SK-N-SH (cell line): Measurements from ENCODE around the gene CPPED1. TPM values are rescaled to one million over a fixed set of nuclear protein-coding genes. Genes with fewer than 3 reads are reported as not detected.
"Not testable (repeated sequence)": the region's sequence is repeated elsewhere in the genome, so short reads cannot be mapped to it uniquely, and the experiment has no call there.

Source experiments
- CTCF ChIA-PET: fragments of 300-600, 350-600 bp; formaldehyde crosslinking; extraction: SDS; loops from one replicate; lab custom pipeline; 2021; lab: Yijun Ruan, JAX
- POLR2A ChIA-PET: fragments of 350-600 bp; sonication (Branson Sonifier 250); formaldehyde crosslinking; extraction: SDS; loops from one replicate; lab custom pipeline; 2020; ENCODE audit warnings: antibody characterized with exemption, inconsistent platforms; lab: Yijun Ruan, JAX
- DNase-seq: peaks from one replicate; pipeline ENCODE4 v3.0.0; 2012
- H2AFZ ChIP-seq: fragments of 200-600 bp; sonication (generic); 2 replicates; pipeline ENCODE4 v1.8.1; 2016; ENCODE audit warnings: antibody characterized with exemption, mild to moderate bottlenecking, low read depth
- H3F3A ChIP-seq: fragments of 200-600 bp; sonication (generic); replicated peaks from 2 replicates; pipeline ENCODE3; 2016; ENCODE audit warnings: antibody characterized with exemption, mild to moderate bottlenecking; ENCODE audit not compliant: insufficient read depth
- H3K27ac ChIP-seq, 2 experiments: fragments of 200-500 bp in 1 of 2; fragments of 200-600 bp in 1 of 2; sonication (Bioruptor generic) in 1 of 2; sonication (generic), shearing (Covaris generic) in 1 of 2; 2 replicates each; pipeline versions ENCODE4 v1.5.1 to v1.6.1; 2014 to 2016; ENCODE audit warnings: low read depth in 2 of 2, inconsistent platforms in 1 of 2, low read length in 1 of 2, mild to moderate bottlenecking in 1 of 2, mixed read lengths in 1 of 2
- H3K27me3 ChIP-seq: fragments of 200-600 bp; sonication (generic), shearing (Covaris generic); 2 replicates; pipeline ENCODE4 v1.6.1; 2016; ENCODE audit warnings: mixed run types; ENCODE audit not compliant: insufficient read depth
- H3K36me3 ChIP-seq, 2 experiments: fragments of 200-500 bp in 1 of 2; fragments of 200-600 bp in 1 of 2; sonication (Bioruptor generic) in 1 of 2; sonication (generic) in 1 of 2; replicated peaks in 1 of 2; 2 replicates each; pipeline versions ENCODE3 to v1.5.1; 2014 to 2016; ENCODE audit warnings: low read length in 1 of 2, mild to moderate bottlenecking in 1 of 2; ENCODE audit not compliant: insufficient read depth in 2 of 2, control insufficient read depth in 1 of 2
- H3K4me1 ChIP-seq, 2 experiments: fragments of 200-500 bp in 1 of 2; fragments of 200-600 bp in 1 of 2; sonication (Bioruptor generic) in 1 of 2; sonication (generic), shearing (Covaris generic) in 1 of 2; 2 replicates each; pipeline versions ENCODE4 v1.5.1 to v1.6.1; 2014 to 2016; ENCODE audit warnings: low read depth in 1 of 2, low read length in 1 of 2, mixed run types in 1 of 2; ENCODE audit not compliant: insufficient read depth in 2 of 2, control insufficient read depth in 1 of 2
- H3K4me2 ChIP-seq: fragments of 200-600 bp; sonication (generic), shearing (Covaris generic); 2 replicates; pipeline ENCODE4 v1.6.1; 2017; ENCODE audit warnings: mixed run types
- H3K4me3 ChIP-seq, 2 experiments: fragments of 200-500 bp in 1 of 2; fragments of 200-600 bp in 1 of 2; sonication (Bioruptor generic) in 1 of 2; sonication (generic), shearing (Covaris generic) in 1 of 2; 2 replicates each; pipeline versions ENCODE4 v1.5.1 to v1.8.1; 2014 to 2016; ENCODE audit warnings: low read depth in 2 of 2, inconsistent platforms in 1 of 2, low read length in 1 of 2, mild to moderate bottlenecking in 1 of 2, mixed read lengths in 1 of 2, moderate library complexity in 1 of 2
- H3K79me2 ChIP-seq: fragments of 200-600 bp; sonication (generic); 2 replicates; pipeline ENCODE4 v1.8.1; 2017; ENCODE audit warnings: mild to moderate bottlenecking; ENCODE audit not compliant: insufficient read depth
- H3K9ac ChIP-seq: fragments of 200-600 bp; sonication (generic); 2 replicates; pipeline ENCODE4 v1.6.1; 2017; ENCODE audit warnings: mixed run types
- H3K9me2 ChIP-seq: fragments of 200-600 bp; sonication (generic); 2 replicates; pipeline ENCODE4 v1.6.1; 2017; ENCODE audit warnings: mixed run types
- H3K9me3 ChIP-seq: fragments of 200-600 bp; sonication (generic); 2 replicates; pipeline ENCODE4 v1.6.1; 2017; ENCODE audit warnings: mixed run types, mild to moderate bottlenecking, moderate library complexity
- H4K20me1 ChIP-seq: fragments of 200-600 bp; sonication (generic); 2 replicates; pipeline ENCODE4 v1.6.1; 2017; ENCODE audit warnings: mild to moderate bottlenecking, mixed run types; ENCODE audit not compliant: insufficient read depth
- CHD2 ChIP-seq: fragments of 150-350 bp; IDR thresholded peaks from 2 replicates; pipeline ENCODE4 v1.6.1; 2018; ENCODE audit warnings: low read length; ENCODE audit not compliant: partially characterized antibody
- RAD21 ChIP-seq: IDR thresholded peaks from 2 replicates; pipeline ENCODE4 v1.6.1; 2012; ENCODE audit warnings: mild to moderate bottlenecking, low read length
- RXRA ChIP-seq: IDR thresholded peaks from 2 replicates; pipeline ENCODE4 v1.4.0; 2012; ENCODE audit warnings: low read depth, mild to moderate bottlenecking, borderline replicate concordance
- SMC3 ChIP-seq: IDR thresholded peaks from 2 replicates; pipeline ENCODE4 v1.6.1; 2012; ENCODE audit warnings: low read depth, low read length, improper control_type of control experiment
- TCF12 ChIP-seq: IDR thresholded peaks from 2 replicates; pipeline ENCODE4 v1.4.0; 2012
- WGBS: methylation state at CpG from one replicate; pipeline ENCODE4 v1.1.6; 2017; ENCODE audit warnings: low lambda C conversion rate; 5-methylcytosine and 5-hydroxymethylcytosine counted together
- polyA plus RNA-seq, 3 experiments: library from polyadenylated mRNA; depleted of rRNA; stranded (reverse); fragments of >200 nt; gene quantifications; 2 replicates each; pipeline ENCODE4 v1.2.3, GENCODE V29; 2012
- TF ChIP-seq, protein P1 (sequence below): IDR thresholded peaks from 2 replicates; pipeline ENCODE4 v1.4.0; 2012; ENCODE audit warnings: low read depth, borderline replicate concordance
- TF ChIP-seq, protein P2 (sequence below): IDR thresholded peaks from 2 replicates; pipeline ENCODE4 v1.4.0; 2012; ENCODE audit warnings: low read depth, borderline replicate concordance
- TF ChIP-seq, protein P3 (sequence below): fragments of 150-350 bp; IDR thresholded peaks from 2 replicates; pipeline ENCODE4 v1.6.1; 2016; ENCODE audit warnings: mild to moderate bottlenecking, low read depth, low read length

CPPED1 gene
- polyA plus RNA-seq, 1 of the 3 experiments (the other 2 are of a cell fraction) = 11.9 TPM

DNA sequence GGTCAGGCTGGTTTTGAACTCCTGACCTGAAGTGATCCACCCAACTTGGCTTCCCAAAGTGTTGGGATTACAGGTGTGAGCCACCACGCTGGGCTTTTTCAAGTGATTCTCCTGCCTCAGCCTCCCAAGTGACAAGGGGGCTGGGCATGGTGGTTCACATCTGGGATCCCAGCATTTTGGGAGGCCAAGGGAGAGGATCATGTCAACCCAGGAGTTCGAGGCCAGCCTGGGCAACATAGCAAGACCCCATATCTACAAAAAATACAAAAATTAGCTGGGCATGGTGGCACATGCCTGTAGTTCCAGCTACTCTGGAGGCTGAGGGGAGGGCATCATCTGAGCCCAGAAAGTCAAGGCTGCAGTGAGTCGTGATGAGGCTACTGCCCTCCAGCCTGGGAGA, 10.0 kb upstream of the CPPED1 start:
- POLR2A ChIA-PET, H3K4me1 ChIP-seq, H3K27ac ChIP-seq, H3K4me2 ChIP-seq, H3K27me3 ChIP-seq, H3K9me3 ChIP-seq, H4K20me1 ChIP-seq, H2AFZ ChIP-seq, H3K4me3 ChIP-seq, H3K36me3 ChIP-seq, H3K79me2 ChIP-seq, DNase-seq, H3K9ac ChIP-seq, CTCF ChIA-PET, H3F3A ChIP-seq, H3K9me2 ChIP-seq: not testable (repeated sequence)
- 63% methylated on average over 2 of the region's 3 CpGs for WGBS

DNA sequence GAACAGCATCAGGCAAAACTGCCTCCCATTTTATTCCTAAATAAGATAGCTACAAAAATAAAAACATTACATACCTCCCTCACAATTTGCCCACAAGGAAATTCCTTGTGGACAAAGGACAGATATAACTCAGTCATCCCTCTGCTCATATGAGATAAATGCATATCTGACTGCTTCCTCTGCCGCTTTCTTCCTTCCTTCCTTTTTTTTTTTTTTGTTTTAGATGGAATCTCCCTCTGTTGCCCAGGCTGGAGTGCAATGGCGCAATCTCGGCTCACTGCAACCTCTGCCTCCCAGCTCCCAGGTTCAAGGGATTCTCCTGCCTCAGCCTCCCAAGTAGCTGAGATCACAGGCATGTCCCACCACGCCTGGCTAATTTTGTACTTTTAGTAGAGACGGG, 9.6 kb upstream of the CPPED1 start:
- H3K4me1 ChIP-seq, H3K27me3 ChIP-seq, H4K20me1 ChIP-seq, H3F3A ChIP-seq, H3K9ac ChIP-seq, H3K4me3 ChIP-seq, H3K4me2 ChIP-seq, H3K79me2 ChIP-seq, H3K27ac ChIP-seq, H3K9me2 ChIP-seq, H3K36me3 ChIP-seq, DNase-seq, H3K9me3 ChIP-seq, POLR2A ChIA-PET, H2AFZ ChIP-seq: not testable (repeated sequence)
- WGBS = 62% methylated on average over 5 of the region's 5 CpGs
- CTCF ChIA-PET = interaction anchor here (1.2 kb wide), 1 partner anchor 8 kb away, joined by 3 read pairs; no protein-coding TSS in a partner anchor

DNA sequence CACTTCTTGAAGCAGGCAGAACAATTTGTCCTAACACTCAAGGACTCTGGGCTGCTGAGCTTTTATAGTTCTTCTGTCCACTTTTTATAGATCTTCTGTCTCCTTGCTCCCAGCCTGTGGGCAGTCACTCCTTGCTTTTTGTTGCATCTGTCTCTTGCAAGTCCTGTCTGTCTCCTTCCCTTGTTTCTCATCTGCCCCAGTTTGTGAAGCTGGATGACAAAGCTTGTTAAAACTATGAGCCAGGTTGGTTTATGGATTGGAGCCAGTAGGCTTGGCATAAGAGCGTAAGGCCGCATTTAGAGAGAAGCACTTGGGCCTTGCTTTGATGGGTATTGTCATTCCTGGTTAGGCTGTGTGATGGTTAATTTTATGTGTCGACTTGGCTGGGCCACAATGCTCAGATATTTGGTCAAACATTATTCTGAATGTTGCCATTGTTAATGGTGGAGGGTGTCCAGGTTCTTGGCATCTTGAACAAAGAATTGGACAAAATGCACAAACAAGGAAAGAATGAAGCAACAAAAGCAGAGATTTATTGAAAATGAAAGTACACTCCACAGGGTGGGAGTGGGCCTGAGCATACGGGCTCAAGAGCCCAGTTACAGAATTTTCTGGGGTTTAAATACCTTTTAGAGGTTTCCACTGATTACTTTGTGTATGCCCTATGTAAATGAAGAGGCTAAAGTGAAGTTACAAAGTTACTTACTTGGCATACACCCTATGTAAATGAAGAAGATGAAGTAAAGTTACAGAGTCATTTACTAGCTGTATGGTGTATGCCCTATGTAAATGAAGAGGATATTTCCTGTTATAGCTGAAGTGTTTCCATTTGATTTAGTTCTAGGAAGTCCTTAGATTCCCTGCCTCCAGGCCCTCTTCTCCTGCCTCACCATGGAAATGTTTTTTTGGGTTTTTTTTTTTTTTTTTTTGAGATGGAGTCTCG, 8.0 kb upstream of the CPPED1 start:
- H3K4me2 ChIP-seq = no peak overlapping the region
- ChIA-PET POLR2A (no interaction called here), CTCF (interaction anchor here (1.2 kb wide), 1 partner anchor 10 kb away, joined by 3 read pairs; no protein-coding TSS in a partner anchor)
- no peak overlapping the region for H3K4me3 ChIP-seq
- H3K4me1 ChIP-seq = no peaks in the 10 kb centered on the region
- WGBS = 72% methylated on average over 5 of the region's 5 CpGs
- H3F3A ChIP-seq = no peaks in the 10 kb centered on the region
- no peaks in the 10 kb centered on the region for H4K20me1 ChIP-seq
- no peaks in the 10 kb centered on the region for H3K9me3 ChIP-seq
- TF ChIP-seq RXRA (no peak), SMC3 (no peak)
- no peak overlapping the region for H3K27ac ChIP-seq
- H3K27me3 ChIP-seq = no peaks in the 10 kb centered on the region
- no peak for DNase-seq
- no peak overlapping the region for H3K9ac ChIP-seq
- no peak overlapping the region for H2AFZ ChIP-seq
- H3K9me2 ChIP-seq = no peaks in the 10 kb centered on the region
- H3K79me2 ChIP-seq = no peaks in the 10 kb centered on the region
- H3K36me3 ChIP-seq = no peaks in the 10 kb centered on the region

DNA sequence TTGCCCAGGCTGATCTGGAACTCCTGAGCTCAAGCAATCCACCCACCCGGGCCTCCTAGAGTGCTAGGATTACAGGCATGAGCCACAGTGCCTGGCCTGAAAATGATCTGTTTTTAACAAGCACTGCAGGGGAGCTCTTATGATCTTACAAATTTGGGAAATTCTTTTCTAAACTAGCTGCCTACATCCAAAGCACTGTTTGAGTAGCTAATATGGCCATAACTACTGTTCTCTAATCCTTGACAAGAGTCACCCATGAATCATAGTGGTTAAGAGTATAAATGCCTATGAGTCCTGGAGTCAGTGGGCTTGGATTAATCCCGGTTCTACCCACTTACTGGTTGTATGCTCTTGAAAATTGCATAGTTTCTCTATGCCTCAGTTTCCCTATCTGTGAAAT, 1.4 kb upstream of the CPPED1 start:
- no peaks in the 10 kb centered on the region for H3K9me3 ChIP-seq
- H3K36me3 ChIP-seq = no peaks in the 10 kb centered on the region
- H3K4me1 ChIP-seq = peaks cover 7 to 8% of the 10 kb centered on the region in 2 experiments; a peak in 1 of 4 replicates
- no peak overlapping the region for H2AFZ ChIP-seq
- 86% methylated on average over 2 of the region's 2 CpGs for WGBS
- H3F3A ChIP-seq = peaks cover 16% of the 10 kb centered on the region
- no peaks in the 10 kb centered on the region for H3K9me2 ChIP-seq
- no peaks in the 10 kb centered on the region for H4K20me1 ChIP-seq
- H3K4me3 ChIP-seq = no peak overlapping the region
- ChIA-PET CTCF (no interaction called here), POLR2A (no interaction called here)
- H3K4me2 ChIP-seq = no peak overlapping the region
- no peak overlapping the region for H3K27ac ChIP-seq
- H3K27me3 ChIP-seq = no peaks in the 10 kb centered on the region
- no peak for DNase-seq
- H3K79me2 ChIP-seq = peaks cover 34% of the 10 kb centered on the region
- no peak overlapping the region for H3K9ac ChIP-seq
- no peak for TF ChIP-seq RAD21
- TF ChIP-seq TCF12 = no peak
- no peak for TF ChIP-seq CHD2
- TF ChIP-seq, protein P1, sequence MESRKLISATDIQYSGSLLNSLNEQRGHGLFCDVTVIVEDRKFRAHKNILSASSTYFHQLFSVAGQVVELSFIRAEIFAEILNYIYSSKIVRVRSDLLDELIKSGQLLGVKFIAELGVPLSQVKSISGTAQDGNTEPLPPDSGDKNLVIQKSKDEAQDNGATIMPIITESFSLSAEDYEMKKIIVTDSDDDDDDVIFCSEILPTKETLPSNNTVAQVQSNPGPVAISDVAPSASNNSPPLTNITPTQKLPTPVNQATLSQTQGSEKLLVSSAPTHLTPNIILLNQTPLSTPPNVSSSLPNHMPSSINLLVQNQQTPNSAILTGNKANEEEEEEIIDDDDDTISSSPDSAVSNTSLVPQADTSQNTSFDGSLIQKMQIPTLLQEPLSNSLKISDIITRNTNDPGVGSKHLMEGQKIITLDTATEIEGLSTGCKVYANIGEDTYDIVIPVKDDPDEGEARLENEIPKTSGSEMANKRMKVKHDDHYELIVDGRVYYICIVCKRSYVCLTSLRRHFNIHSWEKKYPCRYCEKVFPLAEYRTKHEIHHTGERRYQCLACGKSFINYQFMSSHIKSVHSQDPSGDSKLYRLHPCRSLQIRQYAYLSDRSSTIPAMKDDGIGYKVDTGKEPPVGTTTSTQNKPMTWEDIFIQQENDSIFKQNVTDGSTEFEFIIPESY = no peak
- TF ChIP-seq, protein P2, sequence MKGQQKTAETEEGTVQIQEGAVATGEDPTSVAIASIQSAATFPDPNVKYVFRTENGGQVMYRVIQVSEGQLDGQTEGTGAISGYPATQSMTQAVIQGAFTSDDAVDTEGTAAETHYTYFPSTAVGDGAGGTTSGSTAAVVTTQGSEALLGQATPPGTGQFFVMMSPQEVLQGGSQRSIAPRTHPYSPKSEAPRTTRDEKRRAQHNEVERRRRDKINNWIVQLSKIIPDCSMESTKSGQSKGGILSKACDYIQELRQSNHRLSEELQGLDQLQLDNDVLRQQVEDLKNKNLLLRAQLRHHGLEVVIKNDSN = no peak
- TF ChIP-seq, protein P3, sequence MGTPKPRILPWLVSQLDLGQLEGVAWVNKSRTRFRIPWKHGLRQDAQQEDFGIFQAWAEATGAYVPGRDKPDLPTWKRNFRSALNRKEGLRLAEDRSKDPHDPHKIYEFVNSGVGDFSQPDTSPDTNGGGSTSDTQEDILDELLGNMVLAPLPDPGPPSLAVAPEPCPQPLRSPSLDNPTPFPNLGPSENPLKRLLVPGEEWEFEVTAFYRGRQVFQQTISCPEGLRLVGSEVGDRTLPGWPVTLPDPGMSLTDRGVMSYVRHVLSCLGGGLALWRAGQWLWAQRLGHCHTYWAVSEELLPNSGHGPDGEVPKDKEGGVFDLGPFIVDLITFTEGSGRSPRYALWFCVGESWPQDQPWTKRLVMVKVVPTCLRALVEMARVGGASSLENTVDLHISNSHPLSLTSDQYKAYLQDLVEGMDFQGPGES = no peak
- no peak for TF ChIP-seq SMC3
